A549 (cell line): ENCODE data around the gene TSNAX.

ENCODE experiments used
- BHLHE40 ChIP-seq: IDR thresholded peaks from 2 replicates; pipeline ENCODE4 v1.6.1; 2012; ENCODE audit warnings: low read depth, low read length, inconsistent platforms
- CEBPB ChIP-seq, 2 experiments: fragments of >200 bp in 1 of 2; sonication (Bioruptor Twin) in 1 of 2; formaldehyde crosslinking in 1 of 2; IDR thresholded peaks; 2 replicates each; pipeline ENCODE4 v1.6.1; 2012 to 2016
- CTCF ChIP-seq: fragments of >200 bp; sonication (Bioruptor Twin); formaldehyde crosslinking; IDR thresholded peaks from 3 replicates; pipeline ENCODE4 v1.5.1; 2016
- POLR2A ChIP-seq: IDR thresholded peaks from 2 replicates; pipeline ENCODE4 v1.6.1; 2012; ENCODE audit warnings: mild to moderate bottlenecking, low read length
- RFX5 ChIP-seq: fragments of 450-650 bp; IDR thresholded peaks from 2 replicates; pipeline ENCODE4 v1.7.1; 2014; ENCODE audit warnings: antibody characterized with exemption, mild to moderate bottlenecking, moderate library complexity

GRCh38 chr1:231523816-231524215 is 4.7 kb upstream of the TSNAX start:
- TF ChIP-seq BHLHE40 (no peak), CEBPB (IDR thresholded peaks at IDR 0.05) (no peak), CTCF (no peak), RFX5 (no peak), POLR2A (no peak)
